HepG2 (cell line): ENCODE measurements around the gene ADGRG6. TPM values are rescaled to one million over a fixed set of nuclear protein-coding genes. Genes with fewer than 3 reads are reported as not detected.

Source experiments
- BORCS8-MEF2B ChIP-seq: sonication (generic); formaldehyde crosslinking; IDR thresholded peaks from 2 replicates; pipeline ENCODE4 v1.8.0; 2022; ENCODE audit warnings: mild to moderate bottlenecking, missing genetic modification reagents
- CREB1 ChIP-seq, 2 experiments: fragments of 450-650 bp in 1 of 2; IDR thresholded peaks; 2 replicates each; pipeline ENCODE4 v1.6.1; 2016 to 2017; ENCODE audit warnings: control low read depth in 1 of 2, mild to moderate bottlenecking in 1 of 2, missing compliant biosample characterization in 1 of 2, missing genetic modification characterization in 1 of 2
- ELF4 ChIP-seq: sonication (generic); formaldehyde crosslinking; IDR thresholded peaks from 2 replicates; pipeline ENCODE4 v1.5.0; 2020; ENCODE audit warnings: missing genetic modification reagents, mild to moderate bottlenecking, moderate library complexity, borderline replicate concordance
- KLF11 ChIP-seq: IDR thresholded peaks from 2 replicates; pipeline ENCODE4 v1.6.1; 2016; ENCODE audit warnings: missing compliant biosample characterization
- NR0B2 ChIP-seq: sonication (generic); formaldehyde crosslinking; IDR thresholded peaks from 2 replicates; pipeline ENCODE4 v1.4.0; 2020; ENCODE audit warnings: mild to moderate bottlenecking, missing genetic modification reagents
- ZNF251 ChIP-seq: sonication (generic); formaldehyde crosslinking; IDR thresholded peaks from 2 replicates; pipeline ENCODE4 v1.9.0; 2021; ENCODE audit warnings: mild to moderate bottlenecking, missing genetic modification reagents
- ZNF318 ChIP-seq: sonication (generic); formaldehyde crosslinking; IDR thresholded peaks from 2 replicates; pipeline ENCODE4 v1.4.0; 2020; ENCODE audit warnings: mild to moderate bottlenecking, missing genetic modification reagents
- ZNF407 ChIP-seq: sonication (generic); formaldehyde crosslinking; IDR thresholded peaks from one replicate; pipeline ENCODE4 v1.5.1; 2020; ENCODE audit warnings: mild to moderate bottlenecking, missing genetic modification reagents; ENCODE audit errors: not compliant biosample characterization
- ZNF720 ChIP-seq: sonication (generic); formaldehyde crosslinking; IDR thresholded peaks from 2 replicates; pipeline ENCODE4 v1.4.0; 2020; ENCODE audit warnings: missing genetic modification reagents
- polyA plus RNA-seq, 8 experiments: library from polyadenylated mRNA; depleted of rRNA in 3 of 8; stranded (reverse) in 7 of 8; unstranded in 1 of 8; fragments of >200 nt; fragmentation: Illumina TruSeq in 4 of 8; extraction: Trizol in 4 of 8; gene quantifications; 2 replicates each; pipeline versions ENCODE4 v1.2.1 to v1.2.3, GENCODE V29; 2011 to 2016; ENCODE audit warnings: low read depth in 4 of 8, missing spikeins in 1 of 8, mixed read lengths in 1 of 8; ENCODE audit not compliant: insufficient read depth in 1 of 8
- total RNA-seq, 5 experiments: library from RNA; depleted of rRNA; stranded (reverse); fragments of >200 nt; fragmentation: Illumina TruSeq; extraction: Trizol; gene quantifications; 2 replicates each; pipeline ENCODE4 v1.2.3, GENCODE V29; 2016; ENCODE audit warnings: low read depth in 1 of 5

The ADGRG6 gene
- total and polyA plus RNA-seq, 2 of the 13 experiments (the other 11 are each of a cell fraction or from before 2014, with no cell fraction given): 129 to 249 TPM

- no peak for TF ChIP-seq NR0B2 (CRISPR knock-in tag)
- no peak for TF ChIP-seq ELF4 (CRISPR knock-in tag)
- TF ChIP-seq ZNF251 (CRISPR knock-in tag): no peak
- TF ChIP-seq ZNF407: no peak
- peak; percentile 62; the same call in 1 of the 2 replicates for TF ChIP-seq BORCS8-MEF2B (CRISPR knock-in tag)
- no peak for TF ChIP-seq KLF11 (CRISPR knock-in tag)
- TF ChIP-seq ZNF720 (CRISPR knock-in tag): no peak
- no peak for TF ChIP-seq ZNF318 (CRISPR knock-in tag)
- TF ChIP-seq CREB1 (IDR thresholded peaks at IDR 0.05): no peak
- peak; percentile 67 for TF ChIP-seq CREB1 (CRISPR knock-in tag; IDR thresholded peaks at IDR 0.05)
Observed at GRCh38 chr6:142296975-142297604, 4.7 kb upstream of the ADGRG6 start (continued).
